Activated CD4-positive, alpha-beta T cell treated with anti-CD3 and anti-CD28 coated beads for 24 hours (primary cell): ENCODE measurements around the gene UST.
"Not testable (repeated sequence)": the region's sequence is repeated elsewhere in the genome, so short reads cannot be mapped to it uniquely, and the experiment has no call there.

ENCODE experiments used
- DNase-seq, 2 donors: peaks; one replicate each; pipeline ENCODE4 v3.0.0-alpha.2; 2020; ENCODE audit warnings: low read depth in 2 of 2

The UST gene

DNA sequence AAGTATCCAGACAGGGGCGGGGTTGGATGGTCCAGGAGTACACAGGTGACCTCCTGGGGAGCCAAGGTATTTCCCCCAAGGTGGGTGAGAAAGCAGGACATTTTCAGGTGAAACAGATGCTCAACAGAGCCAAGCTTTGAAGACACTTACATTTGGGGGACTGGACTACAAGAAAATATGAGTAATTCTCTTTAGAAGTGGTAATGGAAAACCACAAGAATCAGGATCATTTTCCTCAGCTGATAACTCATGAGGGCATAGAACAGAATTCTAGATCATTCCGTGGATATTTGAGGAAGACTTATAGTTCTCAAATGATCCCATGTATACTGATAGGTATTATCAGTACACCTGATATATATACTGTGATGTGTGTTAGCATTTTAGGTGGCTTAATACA lies 89.9 kb downstream of the UST start:
- DNase-seq, result no peak

DNA sequence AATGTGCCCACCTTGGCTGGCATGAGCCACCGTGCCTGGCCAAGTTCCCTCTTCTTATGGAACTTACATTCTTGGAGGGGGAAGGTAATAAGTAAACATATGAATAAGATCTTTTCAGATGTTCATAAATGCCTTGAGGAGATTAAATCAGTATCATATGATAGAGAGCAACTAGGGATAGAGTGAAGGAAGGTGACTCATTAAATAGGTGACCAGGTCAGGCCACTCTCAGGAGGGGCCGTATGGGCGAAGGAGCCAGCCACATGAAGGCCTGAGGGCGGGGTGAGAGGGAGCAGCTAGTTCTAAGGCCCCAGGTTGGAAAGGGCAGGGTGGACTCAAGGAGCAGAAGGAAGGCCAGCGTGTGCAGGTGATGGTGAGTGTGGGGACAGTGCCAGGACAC lies 91.1 kb downstream of the UST start:
- no peak for DNase-seq

GRCh38 chr6:148839044-148839443 lies 92.2 kb downstream of the UST start:
- no peak for DNase-seq

DNA sequence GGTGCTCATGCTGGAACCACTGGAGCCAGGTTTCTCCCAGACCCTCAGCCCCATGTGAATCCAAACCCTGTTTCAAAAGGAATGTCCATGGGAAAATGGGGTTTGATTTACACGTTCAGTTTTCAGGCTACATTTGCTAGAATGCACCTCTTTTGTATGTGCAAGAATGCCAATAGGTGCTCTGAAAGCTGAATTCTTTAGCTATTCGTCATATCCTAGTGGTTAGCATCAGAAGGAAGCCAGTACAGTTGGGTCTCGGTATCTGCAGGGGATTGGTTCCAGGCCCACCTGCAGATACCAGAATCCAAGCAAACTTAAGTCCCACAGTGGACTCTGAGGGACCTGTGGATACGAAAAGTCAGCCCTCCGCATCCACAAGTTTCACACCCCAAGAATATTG lies 93.4 kb downstream of the UST start:
- DNase-seq, result no peak

DNA sequence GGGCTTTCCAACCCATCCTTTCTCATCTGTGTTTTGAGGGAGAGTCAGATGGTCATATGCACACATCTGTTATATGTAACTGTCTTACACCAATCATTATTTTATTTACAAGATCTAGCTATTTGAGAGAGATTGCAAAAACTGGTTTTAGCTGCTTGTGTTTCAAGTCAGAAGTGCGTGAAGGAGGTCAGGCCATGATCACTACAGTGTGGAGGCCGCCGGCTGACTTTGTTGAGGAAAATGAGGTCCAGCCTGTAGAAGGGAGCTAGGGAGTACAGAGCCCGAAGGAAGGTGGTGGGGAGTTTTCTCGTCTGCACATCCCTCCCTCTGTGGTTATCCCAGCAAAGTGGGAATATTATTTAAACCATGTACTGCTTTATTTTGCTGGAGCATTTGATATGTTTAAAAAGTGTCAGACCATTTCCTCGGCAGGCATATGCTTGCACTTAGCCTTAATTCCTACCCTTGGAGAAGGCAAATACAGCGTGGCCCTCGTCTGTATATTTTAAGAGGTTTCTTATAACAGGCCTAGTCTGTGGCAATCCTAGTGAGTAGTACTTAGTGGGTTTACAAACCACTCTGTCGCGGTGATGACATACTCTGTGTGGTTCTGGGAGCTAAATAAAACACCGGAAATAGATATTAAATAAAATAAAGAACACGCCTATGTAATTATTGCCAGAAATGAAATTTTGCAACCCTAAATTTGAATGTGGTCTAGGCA lies 95.6 kb downstream of the UST start:
- no peak for DNase-seq

GRCh38 chr6:148845464-148845863 lies 98.6 kb downstream of the UST start:
- DNase-seq, result no peak

DNA sequence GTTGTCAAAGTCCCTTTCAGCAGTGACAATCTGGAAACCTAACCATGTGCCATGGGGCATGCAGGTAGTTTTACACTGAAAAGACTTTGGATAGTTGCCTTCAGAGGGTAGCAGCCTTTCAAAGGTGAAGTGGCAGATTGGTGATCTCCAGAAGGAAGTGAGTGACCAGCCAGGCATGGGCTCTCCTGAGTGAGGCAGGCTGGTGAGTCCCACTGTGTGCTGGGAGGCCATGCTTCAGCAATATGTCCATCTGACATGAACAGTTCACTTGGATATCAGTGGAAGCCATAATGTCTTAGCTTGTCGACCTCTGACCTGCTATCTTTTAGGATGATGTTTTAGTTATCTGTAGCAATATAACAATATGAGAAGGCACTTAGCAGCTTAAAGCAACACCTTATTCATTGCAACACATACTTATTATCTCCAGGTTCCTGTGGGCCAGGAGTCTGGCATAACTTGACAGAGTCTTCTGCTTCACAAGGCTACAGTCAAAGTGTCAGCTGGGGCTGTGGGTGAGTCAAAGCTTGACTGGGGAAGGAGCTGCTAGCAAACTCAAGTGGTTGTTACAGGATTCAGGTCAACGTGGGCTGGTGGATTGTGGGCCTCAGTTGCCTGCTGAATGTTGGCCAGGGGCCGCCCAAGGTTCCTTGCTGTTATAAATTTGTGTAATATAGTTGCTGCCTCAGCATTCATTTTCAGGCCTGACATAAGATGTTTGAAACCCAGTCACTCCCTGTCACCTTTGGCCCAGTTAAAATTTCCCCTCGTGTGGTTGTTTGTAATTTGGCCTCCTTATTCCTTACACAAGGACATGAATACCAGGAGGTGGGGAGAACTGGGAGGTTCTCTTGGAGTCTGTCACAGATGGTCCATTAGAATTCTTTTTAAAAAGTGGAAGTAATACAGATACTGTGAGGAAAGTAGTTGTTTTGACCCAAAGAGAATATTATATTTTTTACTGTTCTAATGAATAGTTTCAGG lies 100.2 kb downstream of the UST start:
- no peak for DNase-seq

DNA sequence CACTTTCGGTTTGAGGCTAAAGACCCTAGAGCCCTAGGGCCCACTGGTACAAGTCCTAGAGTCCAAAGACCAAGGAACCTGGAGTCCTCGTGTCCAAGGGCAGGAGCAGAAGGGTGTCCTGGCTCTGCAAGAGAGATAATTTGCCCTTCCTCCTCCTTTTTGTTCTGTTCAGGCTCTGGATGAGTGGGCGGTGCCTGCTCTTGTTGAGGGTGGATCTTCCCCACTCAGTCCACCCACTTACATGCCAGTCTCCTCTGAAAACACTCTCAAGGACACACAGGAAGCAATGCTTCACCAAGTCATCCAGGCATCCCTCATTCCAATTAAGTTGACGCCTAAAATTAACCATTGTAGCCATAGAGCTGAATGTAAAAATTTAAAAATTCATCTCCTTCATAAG lies 102.1 kb downstream of the UST start:
- no peak for DNase-seq

- DNase-seq, result not testable (repeated sequence)
Observed at GRCh38 chr6:148849449-148849848, 102.6 kb downstream of the UST start.

DNA sequence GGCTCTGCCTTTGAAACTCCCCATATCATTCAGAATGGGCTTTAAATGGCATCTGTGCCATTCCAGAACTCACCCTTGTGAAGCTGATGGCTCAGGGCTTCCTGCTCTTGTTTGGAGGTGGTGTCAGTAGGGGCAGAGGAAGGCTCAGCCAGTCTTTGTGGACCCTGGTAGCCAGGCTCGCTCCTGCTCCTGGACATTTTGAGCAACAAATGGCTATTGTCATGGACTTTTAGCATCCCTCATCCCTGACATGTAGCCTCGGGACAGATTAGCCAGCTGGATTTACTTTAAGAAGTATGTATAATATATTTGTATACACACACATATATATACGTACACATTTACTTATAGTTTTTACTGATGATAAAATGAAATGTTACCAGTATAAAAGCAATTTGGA lies 104.1 kb downstream of the UST start:
- no peak for DNase-seq

GRCh38 chr6:148851683-148852556 lies 105.1 kb downstream of the UST start:
- no peak for DNase-seq

GRCh38 chr6:148852688-148853087 lies 105.9 kb downstream of the UST start:
- DNase-seq, result no peak

- not testable (repeated sequence) for DNase-seq
Observed at GRCh38 chr6:148853113-148853512, 106.3 kb downstream of the UST start.

DNA sequence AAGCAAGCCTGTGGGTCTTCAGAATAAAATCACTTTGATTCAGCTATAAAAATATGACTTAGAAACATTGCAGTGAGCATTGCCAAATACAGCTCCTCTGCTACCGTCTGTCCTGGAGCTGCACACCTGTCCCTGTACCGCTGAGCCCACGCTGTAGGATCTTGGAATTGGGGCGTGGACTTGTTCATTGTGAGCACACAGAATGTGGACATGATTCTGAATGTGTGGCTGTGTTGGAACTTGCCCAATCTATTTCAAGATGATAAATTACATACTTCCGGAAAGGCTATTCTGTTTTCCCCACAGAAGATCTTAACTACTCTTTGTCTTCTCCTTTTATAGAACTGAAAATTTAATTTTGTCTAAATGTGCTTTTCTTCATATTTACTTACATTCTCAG lies 107.3 kb downstream of the UST start:
- DNase-seq, result no peak

- DNase-seq, result no peak
Observed at GRCh38 chr6:148854992-148855391, 108.2 kb downstream of the UST start.

DNA sequence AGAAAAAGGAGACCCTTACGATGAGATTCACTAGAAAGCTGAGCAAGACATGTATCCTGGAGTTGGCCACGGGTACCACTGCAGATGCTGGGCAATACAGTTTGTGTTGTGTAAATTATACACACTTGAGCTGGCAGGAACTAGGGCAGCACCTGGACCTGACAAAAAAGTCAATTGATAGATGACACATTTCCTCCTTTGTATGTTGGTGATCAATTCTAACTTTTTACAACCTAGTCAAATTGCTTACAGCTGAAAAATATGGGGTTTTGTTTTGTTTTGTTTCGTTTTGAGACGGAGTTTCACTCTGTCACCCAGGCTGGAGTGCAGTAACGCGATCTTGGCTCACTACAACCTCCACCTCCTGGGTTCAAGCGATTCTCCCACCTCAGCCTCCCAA lies 108.9 kb downstream of the UST start:
- no peak for DNase-seq

DNA sequence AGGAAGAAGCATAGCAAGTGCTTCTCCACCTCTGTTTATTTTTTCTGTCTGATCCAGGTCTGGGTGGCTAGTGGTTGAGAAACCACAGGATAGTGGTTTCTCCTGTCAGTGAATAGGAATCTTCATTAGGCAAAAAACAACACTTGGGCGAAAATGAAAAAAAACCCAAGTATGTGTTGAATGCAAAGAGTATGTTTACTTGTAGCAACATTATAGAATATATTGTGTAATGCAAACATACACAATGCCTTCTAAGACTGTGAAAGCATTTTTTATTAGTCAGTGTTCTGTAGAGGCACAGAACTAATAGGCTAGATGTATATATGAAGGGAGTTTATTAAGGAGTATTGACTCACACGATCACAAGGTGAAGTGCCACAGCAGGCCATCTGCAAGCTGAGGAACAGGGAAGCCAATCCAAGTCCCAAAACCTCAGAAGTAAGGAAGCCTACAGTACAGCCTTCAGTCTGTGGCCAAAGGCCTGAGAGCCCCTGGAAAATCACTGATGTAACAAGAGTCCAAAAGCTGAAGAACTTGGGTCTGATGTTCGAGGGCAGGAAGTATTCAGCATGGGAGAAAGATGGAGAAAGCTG lies 111.1 kb downstream of the UST start:
- DNase-seq, result no peak

DNA sequence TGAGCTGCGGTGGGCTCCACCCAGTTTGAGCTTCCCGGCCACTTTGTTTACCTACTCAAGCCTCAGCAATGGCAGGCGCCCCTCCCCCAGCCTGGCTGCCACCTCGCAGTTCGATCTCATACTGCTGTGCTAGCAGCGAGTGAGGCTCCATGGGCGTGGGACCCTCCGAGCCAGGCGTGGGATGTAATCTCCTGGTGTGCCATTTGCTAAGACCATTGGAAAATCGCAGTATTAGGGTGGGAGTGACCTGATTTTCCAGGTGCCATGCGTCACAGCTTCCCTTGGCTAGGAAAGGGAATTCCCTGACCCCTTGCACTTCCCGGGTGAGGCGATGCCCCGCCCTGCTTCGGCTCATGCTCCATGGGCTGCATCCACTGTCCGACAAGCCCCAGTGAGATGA lies 117.3 kb downstream of the UST start:
- DNase-seq, result not testable (repeated sequence)

DNA sequence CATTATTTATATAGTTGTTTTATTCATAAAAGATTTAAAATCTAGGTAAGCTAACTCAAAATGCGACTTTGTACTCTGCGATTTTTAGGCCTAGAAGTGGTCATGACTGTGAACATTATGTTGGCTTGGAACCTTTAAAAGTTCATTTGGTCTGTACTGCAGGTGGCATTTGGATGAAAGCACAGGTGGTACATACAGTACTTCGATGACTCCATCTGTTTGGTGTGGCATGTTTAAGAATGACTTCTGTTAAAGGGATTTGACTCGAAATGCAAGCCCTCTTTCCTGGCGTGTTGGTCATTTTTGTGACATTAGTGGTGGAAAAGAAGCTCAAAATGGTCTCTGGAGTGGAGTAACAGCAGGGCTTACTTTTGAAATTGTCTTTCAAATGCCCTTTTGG lies 118.1 kb downstream of the UST start:
- no peak for DNase-seq

DNA sequence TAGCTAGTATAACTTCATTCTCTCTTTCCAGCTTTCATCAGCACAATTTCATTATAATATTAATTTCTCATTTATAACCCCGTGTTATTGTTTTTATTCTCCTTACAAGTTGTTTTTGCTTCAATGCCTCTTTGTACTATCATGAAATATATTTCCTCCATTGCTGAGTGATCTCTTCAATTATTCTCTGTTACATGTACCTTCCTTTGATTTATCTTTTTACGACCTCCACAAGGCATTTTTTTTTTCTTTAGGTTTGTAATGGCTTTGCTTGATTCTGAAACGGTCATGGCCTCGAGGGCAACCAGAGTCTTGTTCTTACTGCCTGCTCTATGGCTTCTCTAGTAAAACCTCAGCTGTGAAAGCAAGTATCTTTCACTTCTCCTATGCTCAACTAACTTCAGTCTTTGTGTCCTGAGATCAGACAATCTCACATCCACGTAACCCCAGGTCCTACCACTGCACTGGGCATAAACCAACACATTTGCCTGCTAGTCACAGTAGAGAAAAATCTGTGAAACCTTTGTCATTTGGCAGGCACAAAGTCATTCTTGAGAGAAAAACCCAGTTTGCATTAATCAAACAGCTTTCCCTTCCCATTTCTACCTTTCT lies 119.9 kb downstream of the UST start:
- DNase-seq, result no peak

GRCh38 chr6:148867862-148868261 lies 121.0 kb downstream of the UST start:
- no peak for DNase-seq
